ENCODE data around the gene RSRC1.
"Not testable (repeated sequence)": the region's sequence is repeated elsewhere in the genome, so short reads cannot be mapped to it uniquely, and the experiment has no call there.

The RSRC1 gene

GRCh38 chr3:158395421-158395820 lies 285.5 kb downstream of the RSRC1 start:
- DNase-seq (ENCODE audit: insufficient read length, low spot score) = no peak
- FAIRE-seq = no peak
- TF ChIP-seq CTCF (IDR thresholded peaks at IDR 0.05; ENCODE audit: insufficient read depth, missing control alignments) = no peak

- no peak for TF ChIP-seq CTCF (IDR thresholded peaks at IDR 0.05; ENCODE audit: insufficient read depth, missing control alignments)
- DNase-seq (ENCODE audit: insufficient read length, low spot score) (no peak), FAIRE-seq (peak; percentile 61)
Observed at GRCh38 chr3:158402590-158402989, 292.7 kb downstream of the RSRC1 start.

GRCh38 chr3:158403013-158403412 lies 293.1 kb downstream of the RSRC1 start:
- DNase-seq (ENCODE audit: insufficient read length, low spot score) (no peak), FAIRE-seq (no peak)
- TF ChIP-seq CTCF (IDR thresholded peaks at IDR 0.05; ENCODE audit: insufficient read depth, missing control alignments) = no peak

- FAIRE-seq (peak; percentile 16), DNase-seq (ENCODE audit: insufficient read length, low spot score) (no peak)
- no peak for TF ChIP-seq CTCF (IDR thresholded peaks at IDR 0.05; ENCODE audit: insufficient read depth, missing control alignments)
Observed at GRCh38 chr3:158404131-158404718, 294.3 kb downstream of the RSRC1 start.

GRCh38 chr3:158405507-158405906 lies 295.6 kb downstream of the RSRC1 start:
- no peak for TF ChIP-seq CTCF (IDR thresholded peaks at IDR 0.05; ENCODE audit: insufficient read depth, missing control alignments)
- no peak for DNase-seq (ENCODE audit: insufficient read length, low spot score)
- FAIRE-seq = peak; percentile 96

- TF ChIP-seq CTCF (IDR thresholded peaks at IDR 0.05; ENCODE audit: insufficient read depth, missing control alignments) = no peak
- peak; percentile 95 for FAIRE-seq
- no peak for DNase-seq (ENCODE audit: insufficient read length, low spot score)
Observed at GRCh38 chr3:158407844-158408517, 298.1 kb downstream of the RSRC1 start.

- not testable (repeated sequence) for FAIRE-seq; DNase-seq (ENCODE audit: insufficient read length, low spot score)
Observed at GRCh38 chr3:158408518-158408897, 298.6 kb downstream of the RSRC1 start.
